GM23338 (cell line): ENCODE measurements around the gene S100A13. TPM values are rescaled to one million over a fixed set of nuclear protein-coding genes. Genes with fewer than 3 reads are reported as not detected.

Experiments used
- ATAC-seq: fragments of 200-7000 bp; cut with Tn5 transposase; 3 replicates; pipeline ENCODE4 v1.9.1; 2020
- DNase-seq: peaks from one replicate; pipeline ENCODE4 v3.0.0-alpha.2; 2015; ENCODE audit warnings: low spot score
- H2AFZ ChIP-seq: fragments of 200-600 bp; sonication (generic); 2 replicates; pipeline ENCODE4 v1.8.0; 2016; ENCODE audit warnings: antibody characterized with exemption, mild to moderate bottlenecking, moderate library complexity
- H3F3A ChIP-seq: fragments of 200-600 bp; sonication (generic); replicated peaks from 2 replicates; pipeline ENCODE4 v1.8.0; 2017; ENCODE audit warnings: antibody characterized with exemption, mixed run types, low read depth
- H3K27ac ChIP-seq: fragments of 200-600 bp; sonication (generic); 2 replicates; pipeline ENCODE4 v1.6.1; 2016; ENCODE audit warnings: low read depth
- H3K27me3 ChIP-seq: fragments of 200-600 bp; sonication (generic); 2 replicates; pipeline ENCODE4 v1.8.0; 2016; ENCODE audit warnings: mild to moderate bottlenecking, mixed run types, moderate library complexity; ENCODE audit not compliant: insufficient read depth
- H3K36me3 ChIP-seq: fragments of 200-600 bp; sonication (generic); 2 replicates; pipeline ENCODE4 v1.8.0; 2016; ENCODE audit warnings: mild to moderate bottlenecking; ENCODE audit not compliant: insufficient read depth
- H3K4me1 ChIP-seq: fragments of 200-600 bp; sonication (generic); 2 replicates; pipeline ENCODE4 v1.8.0; 2016; ENCODE audit warnings: mild to moderate bottlenecking, moderate library complexity; ENCODE audit not compliant: insufficient read depth
- H3K4me2 ChIP-seq: fragments of 200-600 bp; sonication (generic); 2 replicates; pipeline ENCODE4 v1.7.1; 2017; ENCODE audit warnings: mixed run types
- H3K4me3 ChIP-seq: fragments of 200-600 bp; sonication (generic); 2 replicates; pipeline ENCODE4 v1.6.1; 2016; ENCODE audit warnings: mixed run types
- H3K79me2 ChIP-seq: fragments of 200-600 bp; sonication (generic); replicated peaks from 2 replicates; pipeline ENCODE4 v1.8.0; 2017; ENCODE audit warnings: mild to moderate bottlenecking; ENCODE audit not compliant: insufficient read depth
- H3K9me2 ChIP-seq: fragments of 200-600 bp; sonication (generic); 2 replicates; pipeline ENCODE4 v1.8.0; 2017; ENCODE audit not compliant: insufficient read depth
- H4K20me1 ChIP-seq: fragments of 200-600 bp; sonication (generic); replicated peaks from 2 replicates; pipeline ENCODE4 v1.8.0; 2017; ENCODE audit warnings: mild to moderate bottlenecking; ENCODE audit not compliant: insufficient read depth
- H3K27ac Mint-ChIP-seq: 2 replicates; pipeline ENCODE4 v1.8.0; 2020; ENCODE audit warnings: inconsistent platforms, mild to moderate bottlenecking, moderate library complexity, mixed read lengths
- H3K27me3 Mint-ChIP-seq: 3 replicates; pipeline ENCODE4 v1.8.0; 2022; ENCODE audit warnings: low read depth, mild to moderate bottlenecking, moderate library complexity, mixed read lengths, inconsistent platforms; ENCODE audit not compliant: insufficient read depth, poor library complexity
- H3K36me3 Mint-ChIP-seq: 3 replicates; pipeline ENCODE4 v1.8.0; 2021; ENCODE audit warnings: low read depth, mild to moderate bottlenecking, inconsistent platforms, moderate library complexity, mixed read lengths
- H3K4me1 Mint-ChIP-seq: 3 replicates; pipeline ENCODE4 v1.8.0; 2020; ENCODE audit warnings: mild to moderate bottlenecking, inconsistent platforms, mixed read lengths
- H3K4me3 Mint-ChIP-seq: 3 replicates; pipeline ENCODE4 v1.8.0; 2021; ENCODE audit warnings: moderate library complexity, mild to moderate bottlenecking, inconsistent platforms, mixed read lengths
- H3K9me3 Mint-ChIP-seq: 3 replicates; pipeline ENCODE4 v1.8.0; 2020; ENCODE audit warnings: moderate library complexity, mild to moderate bottlenecking, inconsistent platforms, mixed read lengths
- CREB1 ChIP-seq: fragments of 250-450 bp; sonication (Bioruptor Pico); IDR thresholded peaks from 2 replicates; pipeline ENCODE4 v1.5.0; 2020; ENCODE audit warnings: low read depth, mild to moderate bottlenecking, moderate library complexity
- ETS1 ChIP-seq: IDR thresholded peaks from 2 replicates; pipeline ENCODE4 v1.6.1; 2016; ENCODE audit warnings: antibody characterized with exemption
- EZH2phosphoT487 ChIP-seq: fragments of 200-600 bp; sonication (generic); IDR thresholded peaks from one replicate; pipeline ENCODE4 v1.8.1; 2018; ENCODE audit warnings: antibody characterized with exemption; ENCODE audit not compliant: unreplicated experiment
- JUNB ChIP-seq: IDR thresholded peaks from one replicate; pipeline ENCODE4 v1.6.1; 2016; ENCODE audit warnings: antibody characterized with exemption; ENCODE audit not compliant: unreplicated experiment
- NANOG ChIP-seq: IDR thresholded peaks from 2 replicates; pipeline ENCODE4 v1.6.1; 2016; ENCODE audit warnings: antibody characterized with exemption, borderline replicate concordance
- POLR2AphosphoS5 ChIP-seq: IDR thresholded peaks from 2 replicates; pipeline ENCODE4 v1.6.1; 2016; ENCODE audit warnings: antibody characterized with exemption, low read depth
- REST ChIP-seq: IDR thresholded peaks from one replicate; pipeline ENCODE4 v1.6.1; 2018; ENCODE audit warnings: antibody characterized with exemption; ENCODE audit not compliant: unreplicated experiment
- STAT1 ChIP-seq: IDR thresholded peaks from one replicate; pipeline ENCODE4 v1.6.1; 2016; ENCODE audit warnings: antibody characterized with exemption; ENCODE audit not compliant: unreplicated experiment
- ZNF114 ChIP-seq: fragments of 250-450 bp; sonication (Bioruptor Pico); IDR thresholded peaks from 2 replicates; pipeline ENCODE4 v1.5.0; 2020; ENCODE audit warnings: mild to moderate bottlenecking, moderate library complexity
- ZNF331 ChIP-seq: fragments of 250-450 bp; sonication (Bioruptor Pico); IDR thresholded peaks from 2 replicates; pipeline ENCODE4 v1.5.0; 2020; ENCODE audit warnings: low read depth, mild to moderate bottlenecking, moderate library complexity
- ZNF462 ChIP-seq: fragments of 250-450 bp; sonication (Bioruptor Pico); IDR thresholded peaks from 2 replicates; pipeline ENCODE4 v1.5.0; 2020; ENCODE audit warnings: mild to moderate bottlenecking, moderate library complexity
- polyA plus RNA-seq: library from polyadenylated mRNA; unstranded; fragments of >200 nt; fragmentation: Nextera tagmentation; extraction: Ambion mirVana; gene quantifications from 2 replicates; pipeline ENCODE4 v1.2.1, GENCODE V29; 2016
- total RNA-seq: library from RNA; depleted of rRNA; stranded (reverse); fragments of >200 nt; shearing (Covaris generic); gene quantifications from 2 replicates; pipeline ENCODE4 v1.2.3, GENCODE V29; 2014

S100A13 gene
- total and polyA plus RNA-seq, 2 experiments from 2014 or later = 32.7 to 165 TPM

GRCh38 chr1:153592748-153593147 is 34.6 kb downstream of the S100A13 start:
- H3K4me3 Mint-ChIP-seq = no peak overlapping the region

GRCh38 chr1:153588482-153588881 is 38.8 kb downstream of the S100A13 start:
- Histone ChIP-seq H3K27me3 (no peaks in the 10 kb centered on the region), H3K9me2 (no peaks in the 10 kb centered on the region), H3K4me2 (no peak overlapping the region), H3K79me2 (no peaks in the 10 kb centered on the region), H2AFZ (0 out of 2 replicates have a peak overlapping the region, but pooled peaks have one; percentile 60), H3K36me3 (no peaks in the 10 kb centered on the region), H4K20me1 (no peaks in the 10 kb centered on the region), H3K4me3 (no peak overlapping the region), H3F3A (no peaks in the 10 kb centered on the region), H3K4me1 (peaks cover 6% of the 10 kb centered on the region; the same call in 1 of the 2 replicates), H3K27ac (no peak overlapping the region)
- peaks cover 9% of the 10 kb centered on the region for H3K27me3 Mint-ChIP-seq
- no peak overlapping the region for H3K27ac Mint-ChIP-seq
- no peak overlapping the region for H3K4me3 Mint-ChIP-seq
- no peaks in the 10 kb centered on the region for H3K9me3 Mint-ChIP-seq
- peaks cover 12% of the 10 kb centered on the region for H3K4me1 Mint-ChIP-seq
- ATAC-seq (no peak), DNase-seq (no peak)
- H3K36me3 Mint-ChIP-seq = no peaks in the 10 kb centered on the region
- no peak for TF ChIP-seq NANOG
- TF ChIP-seq ZNF114 (CRISPR knock-in tag) = no peak
- no peak for TF ChIP-seq ZNF462
- no peak for TF ChIP-seq CREB1 (CRISPR knock-in tag)
- no peak for TF ChIP-seq POLR2AphosphoS5
- TF ChIP-seq EZH2phosphoT487 = no peak
- TF ChIP-seq STAT1 = no peak
- no peak for TF ChIP-seq REST
- TF ChIP-seq JUNB = no peak

More at GRCh38 chr1:153592748-153593147, 34.6 kb downstream of the S100A13 start:
- Mint-ChIP-seq H3K4me1 (peaks cover 8% of the 10 kb centered on the region), H3K9me3 (no peaks in the 10 kb centered on the region), H3K27me3 (peaks cover 5% of the 10 kb centered on the region), H3K27ac (no peak overlapping the region), H3K36me3 (no peaks in the 10 kb centered on the region)
- Histone ChIP-seq H3K27me3 (no peaks in the 10 kb centered on the region), H3K27ac (no peak overlapping the region), H2AFZ (peak overlapping the region; percentile 2; the same call in 1 of the 2 replicates), H3K4me1 (peaks cover 6% of the 10 kb centered on the region; the same call in 1 of the 2 replicates), H3K4me3 (no peak overlapping the region), H4K20me1 (no peaks in the 10 kb centered on the region), H3K9me2 (no peaks in the 10 kb centered on the region), H3K36me3 (no peaks in the 10 kb centered on the region), H3F3A (0 out of 2 replicates have a peak, but pooled peaks cover 3% of the 10 kb centered on the region), H3K4me2 (no peak overlapping the region), H3K79me2 (no peaks in the 10 kb centered on the region)
- DNase-seq (no peak), ATAC-seq (no peak)
- TF ChIP-seq NANOG (no peak), ZNF331 (CRISPR knock-in tag) (no peak), STAT1 (no peak), ETS1 (no peak)
